GM20000 (cell line): ENCODE results near the gene HIP1.
"Not testable (repeated sequence)": the region's sequence is repeated elsewhere in the genome, so short reads cannot be mapped to it uniquely, and the experiment has no call there.

ENCODE experiments used
- DNase-seq: peaks from one replicate; pipeline ENCODE4 v3.0.0; 2012; ENCODE audit warnings: low spot score
- CTCF ChIP-seq: IDR thresholded peaks from 2 replicates; pipeline ENCODE4 v1.5.1; 2012; ENCODE audit warnings: mild to moderate bottlenecking, control low read depth; ENCODE audit errors: extremely low read depth, missing control alignments

Gene HIP1

GRCh38 chr7:75619636-75620035, 119.1 kb downstream of the HIP1 start:
- TF ChIP-seq CTCF, result no peak
- no peak for DNase-seq

GRCh38 chr7:75617634-75618234, 121.0 kb downstream of the HIP1 start:
- no peak for TF ChIP-seq CTCF
- DNase-seq, result no peak

- no peak for DNase-seq
- TF ChIP-seq CTCF, result no peak
Observed at GRCh38 chr7:75616421-75617167, 122.1 kb downstream of the HIP1 start.

GRCh38 chr7:75614401-75614800, 124.3 kb downstream of the HIP1 start:
- DNase-seq, result no peak

GRCh38 chr7:75613351-75613750, 125.4 kb downstream of the HIP1 start:
- DNase-seq, result no peak
- TF ChIP-seq CTCF, result no peak

More at GRCh38 chr7:75614401-75614800, 124.3 kb downstream of the HIP1 start:
- no peak for TF ChIP-seq CTCF

- TF ChIP-seq CTCF, result no peak
- DNase-seq, result no peak
Observed at GRCh38 chr7:75611557-75612178, 127.1 kb downstream of the HIP1 start.

- not testable (repeated sequence) for DNase-seq
Observed at GRCh38 chr7:75609416-75609815, 129.3 kb downstream of the HIP1 start.
